IMR-90 (cell line): ENCODE data around the gene BRMS1. TPM values are rescaled to one million over a fixed set of nuclear protein-coding genes. Genes with fewer than 3 reads are reported as not detected.
"Not testable (repeated sequence)": the region's sequence is repeated elsewhere in the genome, so short reads cannot be mapped to it uniquely, and the experiment has no call there.

Experiments
- ATAC-seq: fragments of 200-7000 bp; cut with Tn5 transposase; 2 replicates; pipeline ENCODE4 v1.9.1; 2020; ENCODE audit warnings: low read depth, mild to moderate bottlenecking, moderate library complexity
- BruUV-seq: library from RNA; stranded (reverse); fragments of 400-500 nt; replicated peaks from 2 replicates; lab custom pipeline; 2021; lab: Mats Ljungman, UMichigan
- CTCF ChIA-PET: fragments of 300-600 bp; formaldehyde crosslinking; extraction: SDS; loops from one replicate; lab custom pipeline; 2021; ENCODE audit warnings: antibody characterized with exemption; lab: Yijun Ruan, JAX
- POLR2A ChIA-PET: fragments of 300-600 bp; sonication (Branson Sonifier 250); formaldehyde crosslinking; loops from one replicate; lab custom pipeline; 2022; ENCODE audit warnings: antibody characterized with exemption; ENCODE audit not compliant: unreplicated experiment; lab: Charles Lee
- DNase-seq: peaks from one replicate; pipeline ENCODE4 v3.0.0; 2013
- H2AFZ ChIP-seq: replicated peaks from 2 replicates; pipeline ENCODE3; 2013; ENCODE audit warnings: low read length, mild to moderate bottlenecking; ENCODE audit not compliant: poor library complexity
- H2AK5ac ChIP-seq: 2 replicates; pipeline ENCODE4 v1.6.1; 2013; ENCODE audit warnings: low read depth, low read length, inconsistent platforms
- H2AK9ac ChIP-seq: replicated peaks from 2 replicates; pipeline ENCODE3; 2013; ENCODE audit warnings: mild to moderate bottlenecking, low read depth, low read length, moderate library complexity; ENCODE audit not compliant: poor library complexity
- H2BK120ac ChIP-seq: 2 replicates; pipeline ENCODE4 v1.6.1; 2013; ENCODE audit warnings: low read depth, low read length, inconsistent platforms
- H2BK15ac ChIP-seq: 3 replicates; pipeline ENCODE4 v1.6.1; 2013; ENCODE audit warnings: low read depth, low read length, inconsistent platforms
- H2BK20ac ChIP-seq: 2 replicates; pipeline ENCODE4 v1.6.1; 2013; ENCODE audit warnings: low read depth, mild to moderate bottlenecking, inconsistent platforms, low read length, moderate library complexity
- H2BK5ac ChIP-seq: 2 replicates; pipeline ENCODE4 v1.6.1; 2013; ENCODE audit warnings: mild to moderate bottlenecking, low read depth, low read length, inconsistent platforms; ENCODE audit not compliant: poor library complexity, severe bottlenecking
- H3K14ac ChIP-seq: replicated peaks from 2 replicates; pipeline ENCODE4 v1.6.1; 2013; ENCODE audit warnings: low read depth, low read length, inconsistent platforms
- H3K18ac ChIP-seq: 2 replicates; pipeline ENCODE4 v1.6.1; 2013; ENCODE audit warnings: low read depth, low read length, control low read depth
- H3K23ac ChIP-seq: 2 replicates; pipeline ENCODE4 v1.6.1; 2013; ENCODE audit warnings: low read depth, low read length, inconsistent platforms
- H3K27ac ChIP-seq: 2 replicates; pipeline ENCODE4 v1.5.1; 2013; ENCODE audit warnings: mild to moderate bottlenecking, control low read depth, low read length; ENCODE audit not compliant: insufficient read depth
- H3K27me3 ChIP-seq: 2 replicates; pipeline ENCODE4 v1.6.1; 2013; ENCODE audit warnings: low read length; ENCODE audit not compliant: control insufficient read depth, insufficient read depth
- H3K36me3 ChIP-seq: 2 replicates; pipeline ENCODE4 v1.6.1; 2013; ENCODE audit warnings: low read length, mixed read lengths; ENCODE audit not compliant: control insufficient read depth, insufficient read depth
- H3K4ac ChIP-seq: 2 replicates; pipeline ENCODE4 v1.6.1; 2013; ENCODE audit warnings: low read depth, low read length, inconsistent platforms
- H3K4me1 ChIP-seq: 2 replicates; pipeline ENCODE4 v1.6.1; 2013; ENCODE audit warnings: low read length, mixed read lengths; ENCODE audit not compliant: control insufficient read depth, insufficient read depth
- H3K4me2 ChIP-seq: 2 replicates; pipeline ENCODE4 v1.6.1; 2013; ENCODE audit warnings: low read depth, mild to moderate bottlenecking, control low read depth, low read length, moderate library complexity
- H3K4me3 ChIP-seq: 2 replicates; pipeline ENCODE4 v1.5.1; 2013; ENCODE audit warnings: low read depth, mild to moderate bottlenecking, control low read depth, low read length, moderate library complexity; ENCODE audit not compliant: insufficient read depth
- H3K56ac ChIP-seq: 2 replicates; pipeline ENCODE4 v1.6.1; 2013; ENCODE audit warnings: low read length, inconsistent platforms; ENCODE audit not compliant: insufficient read depth; ENCODE audit errors: extremely low read depth
- H3K79me1 ChIP-seq, 2 experiments: 2 replicates each; pipeline ENCODE4 v1.6.1; 2013; ENCODE audit warnings: low read length in 2 of 2, inconsistent platforms in 1 of 2, low read depth in 1 of 2
- H3K9ac ChIP-seq: 2 replicates; pipeline ENCODE4 v1.6.1; 2013; ENCODE audit warnings: low read depth, low read length, control low read depth
- H3K9me1 ChIP-seq: 2 replicates; pipeline ENCODE4 v1.6.1; 2013; ENCODE audit warnings: low read length, inconsistent platforms; ENCODE audit not compliant: insufficient read depth
- H3K9me3 ChIP-seq: 2 replicates; pipeline ENCODE4 v1.6.1; 2013; ENCODE audit warnings: low read length; ENCODE audit not compliant: control insufficient read depth, insufficient read depth
- H4K20me1 ChIP-seq: 2 replicates; pipeline ENCODE4 v1.6.1; 2013; ENCODE audit warnings: low read length, inconsistent platforms; ENCODE audit not compliant: insufficient read depth
- H4K5ac ChIP-seq: 2 replicates; pipeline ENCODE4 v1.6.1; 2013; ENCODE audit warnings: mild to moderate bottlenecking, low read depth, low read length, control low read depth
- H4K8ac ChIP-seq, 2 experiments: 2 replicates each; pipeline ENCODE4 v1.6.1; 2013; ENCODE audit warnings: low read depth in 2 of 2, low read length in 2 of 2, control low read depth in 1 of 2, inconsistent platforms in 1 of 2
- H4K91ac ChIP-seq: 2 replicates; pipeline ENCODE4 v1.6.1; 2013; ENCODE audit warnings: low read depth, low read length, inconsistent platforms; ENCODE audit not compliant: insufficient read depth
- WGBS, 2 experiments: methylation state at CpG; one replicate each; pipeline versions ENCODE4 v1.1.5 to v1.1.7; 2013; ENCODE audit warnings: missing lambda C conversion rate in 2 of 2; ENCODE audit not compliant: insufficient read length in 1 of 2; ENCODE audit errors: extremely low coverage in 2 of 2; 5-methylcytosine and 5-hydroxymethylcytosine counted together
- dilution Hi-C: fragments of 300-500 bp; cut with HindIII; formaldehyde crosslinking; loops from one replicate; pipeline ENCODE4 v1.14.3; 2018; ENCODE audit warnings: low sequenced_read_pairs; ENCODE audit not compliant: unreplicated experiment
- in situ Hi-C: fragments of 300-500 bp; cut with MboI; formaldehyde crosslinking; loops from 3 replicates; pipeline ENCODE4 v1.14.3; 2019; ENCODE audit warnings: low sequenced_read_pairs, inconsistent platforms, mixed read lengths
- intact Hi-C: fragments of 100-400 bp; cut with micrococcal nuclease; formaldehyde crosslinking; loops from 2 replicates; pipeline ENCODE4 v1.10.0; 2022
- polyA plus RNA-seq, 3 experiments: library from polyadenylated mRNA; depleted of rRNA; stranded (reverse); fragments of >200 nt; gene quantifications; 2 replicates each; pipeline ENCODE4 v1.2.3, GENCODE V29; 2012; ENCODE audit warnings: low replicate concordance in 1 of 3
- total RNA-seq: library from RNA; depleted of rRNA; stranded (reverse); fragments of >200 nt; gene quantifications from 2 replicates; pipeline ENCODE4 v1.2.3, GENCODE V29; 2012

The BRMS1 gene
- total and polyA plus RNA-seq, 2 of the 4 experiments (the other 2 are of a cell fraction) = 48.3 to 57.9 TPM

DNA sequence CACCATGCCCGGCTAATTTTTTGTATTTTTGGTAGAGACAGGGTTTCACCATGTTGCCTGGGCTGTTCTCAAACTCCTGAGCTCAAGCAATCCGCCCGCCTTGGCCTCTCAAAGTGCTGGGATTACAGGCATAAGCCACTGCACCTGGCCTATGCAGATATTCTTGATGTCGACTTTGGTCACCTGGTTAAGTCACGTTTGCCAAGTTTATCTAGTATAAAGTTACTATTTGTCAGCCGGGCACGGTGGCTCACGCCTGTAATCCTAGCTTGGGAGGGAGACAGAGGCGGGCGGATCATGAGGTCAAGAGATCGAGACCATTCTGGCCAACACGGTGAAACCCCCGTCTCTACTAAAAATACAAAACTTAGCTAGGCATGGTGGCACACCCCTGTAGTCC lies 39.4 kb upstream of the BRMS1 start:
- POLR2A ChIA-PET, intact Hi-C loops, H2AFZ ChIP-seq, H4K91ac ChIP-seq, H3K27me3 ChIP-seq, H2BK20ac ChIP-seq, dilution Hi-C loops, H3K9me3 ChIP-seq, H3K18ac ChIP-seq, H2BK120ac ChIP-seq, H3K9me1 ChIP-seq, H2AK9ac ChIP-seq, H2BK15ac ChIP-seq, H2AK5ac ChIP-seq, H3K23ac ChIP-seq, H3K79me1 ChIP-seq, H3K27ac ChIP-seq, H3K4me2 ChIP-seq, H3K56ac ChIP-seq, BruUV-seq, CTCF ChIA-PET, H3K4me1 ChIP-seq, H3K4me3 ChIP-seq, in situ Hi-C loops, H4K5ac ChIP-seq, H3K14ac ChIP-seq, H2BK5ac ChIP-seq, H4K8ac ChIP-seq, H4K20me1 ChIP-seq, H3K9ac ChIP-seq, ATAC-seq, H3K36me3 ChIP-seq, H3K4ac ChIP-seq, DNase-seq: not testable (repeated sequence)
- WGBS, 2 experiments = 87% methylated on average over 6 of the region's 13 CpGs; no CpG with 5 or more reads in 1 of the 2 experiments

- H3K79me1 ChIP-seq, DNase-seq, H4K91ac ChIP-seq, H3K56ac ChIP-seq, H3K18ac ChIP-seq, ATAC-seq, in situ Hi-C loops, H3K4me3 ChIP-seq, H4K8ac ChIP-seq, H3K27ac ChIP-seq, H2AK9ac ChIP-seq, H2BK20ac ChIP-seq, H2BK15ac ChIP-seq, H3K9ac ChIP-seq, H2AK5ac ChIP-seq, H2BK120ac ChIP-seq, H2AFZ ChIP-seq, H3K36me3 ChIP-seq, H4K20me1 ChIP-seq, H3K27me3 ChIP-seq, H3K4ac ChIP-seq, H3K4me2 ChIP-seq, H3K9me3 ChIP-seq, H3K23ac ChIP-seq, H3K9me1 ChIP-seq, H2BK5ac ChIP-seq, dilution Hi-C loops, H3K14ac ChIP-seq, H3K4me1 ChIP-seq, POLR2A ChIA-PET, H4K5ac ChIP-seq, intact Hi-C loops, BruUV-seq: not testable (repeated sequence)
- WGBS, 2 experiments = no CpG with 5 or more reads among the region's 7 CpGs
- CTCF ChIA-PET = interaction anchor here (0.6 to 1.1 kb wide), 2 partner anchors 32 to 430 kb away, joined by 3 to 5 read pairs; no protein-coding TSS in a partner anchor
Observed at GRCh38 chr11:66380264-66380663, 35.4 kb upstream of the BRMS1 start.
